DND-41 (cell line): ENCODE data around the gene ALPL.

Source experiments
- ATAC-seq: fragments of 200-7000 bp; cut with Tn5 transposase; 3 replicates; pipeline ENCODE4 v1.9.1; 2021; ENCODE audit warnings: low read depth; ENCODE audit not compliant: insufficient read depth
- DNase-seq: peaks from one replicate; pipeline ENCODE4 v3.0.0-alpha.2; 2020
- H2AFZ ChIP-seq: 2 replicates; pipeline ENCODE4 v1.6.0; 2012; ENCODE audit warnings: low read depth, low read length
- H3K27ac ChIP-seq: 2 replicates; pipeline ENCODE4 v1.5.1; 2012; ENCODE audit warnings: low read length, inconsistent platforms
- H3K27me3 ChIP-seq: fragments of 200-600 bp; sonication (generic); 2 replicates; pipeline ENCODE4 v1.6.0; 2012; ENCODE audit warnings: low read length, mild to moderate bottlenecking, inconsistent platforms; ENCODE audit not compliant: insufficient read depth, poor library complexity
- H3K36me3 ChIP-seq: 2 replicates; pipeline ENCODE4 v1.5.1; 2012; ENCODE audit warnings: low read length, inconsistent platforms; ENCODE audit not compliant: insufficient read depth
- H3K4me1 ChIP-seq: 2 replicates; pipeline ENCODE4 v1.5.1; 2012; ENCODE audit warnings: mild to moderate bottlenecking, low read length; ENCODE audit not compliant: insufficient read depth
- H3K4me2 ChIP-seq: 2 replicates; pipeline ENCODE4 v1.6.0; 2012; ENCODE audit warnings: mild to moderate bottlenecking, moderate library complexity, low read length, inconsistent platforms; ENCODE audit not compliant: insufficient read depth
- H3K4me3 ChIP-seq, 2 experiments: fragments of 200-600 bp in 1 of 2; shearing (Covaris generic) in 1 of 2; 2 replicates each; pipeline ENCODE4 v1.5.1; 2012 to 2016; ENCODE audit warnings: inconsistent platforms in 2 of 2, low read length in 2 of 2, mild to moderate bottlenecking in 2 of 2, low read depth in 1 of 2, moderate library complexity in 1 of 2
- H3K79me2 ChIP-seq: 2 replicates; pipeline ENCODE4 v1.6.0; 2012; ENCODE audit warnings: low read length, inconsistent platforms; ENCODE audit not compliant: insufficient read depth
- H3K9ac ChIP-seq: 2 replicates; pipeline ENCODE4 v1.6.0; 2012; ENCODE audit warnings: low read depth, mild to moderate bottlenecking, inconsistent platforms, low read length, moderate library complexity
- H3K9me3 ChIP-seq: 2 replicates; pipeline ENCODE4 v1.5.1; 2012; ENCODE audit warnings: low read length, moderate library complexity, mild to moderate bottlenecking, inconsistent platforms; ENCODE audit not compliant: insufficient read depth, severe bottlenecking
- H4K20me1 ChIP-seq: 2 replicates; pipeline ENCODE4 v1.6.0; 2012; ENCODE audit warnings: low read length; ENCODE audit not compliant: insufficient read depth
- EZH2 ChIP-seq: IDR thresholded peaks from 3 replicates; pipeline ENCODE4 v1.6.1; 2012; ENCODE audit warnings: borderline replicate concordance, low read depth, mild to moderate bottlenecking, moderate library complexity, low read length, inconsistent platforms; ENCODE audit not compliant: severe bottlenecking
- TF ChIP-seq, protein P1 (sequence below): IDR thresholded peaks from 2 replicates; pipeline ENCODE4 v1.5.1; 2012; ENCODE audit warnings: borderline replicate concordance, low read length, moderate library complexity, mild to moderate bottlenecking; ENCODE audit not compliant: poor library complexity, severe bottlenecking; ENCODE audit errors: extremely low read depth

ALPL gene

DNA sequence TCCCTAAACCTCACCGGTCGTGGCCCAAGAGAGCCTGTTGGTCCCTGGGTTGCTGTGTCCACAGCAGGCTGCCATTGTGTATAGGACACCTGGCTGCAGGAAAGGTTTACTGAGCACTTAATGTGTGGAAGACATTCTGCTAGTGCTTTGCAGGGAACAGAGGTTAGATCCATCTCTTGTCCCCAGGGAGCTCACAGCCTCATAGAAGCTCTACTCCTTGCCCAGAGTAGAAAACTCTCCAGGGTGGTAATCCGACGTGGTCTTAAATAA is 16.9 kb upstream of the ALPL start:
- H3K9ac ChIP-seq = no peak overlapping the region
- no peaks in the 10 kb centered on the region for H4K20me1 ChIP-seq
- ATAC-seq = no peak
- peaks cover 5% of the 10 kb centered on the region for H3K9me3 ChIP-seq
- peaks cover 3% of the 10 kb centered on the region; the same call in 1 of the 2 replicates for H3K4me1 ChIP-seq
- no peaks in the 10 kb centered on the region for H3K79me2 ChIP-seq
- no peak overlapping the region for H2AFZ ChIP-seq
- no peak for DNase-seq
- H3K4me3 ChIP-seq = no peak overlapping the region
- no peaks in the 10 kb centered on the region for H3K36me3 ChIP-seq
- H3K27me3 ChIP-seq = peaks cover 3% of the 10 kb centered on the region
- H3K4me2 ChIP-seq = no peak overlapping the region
- TF ChIP-seq, protein P1, sequence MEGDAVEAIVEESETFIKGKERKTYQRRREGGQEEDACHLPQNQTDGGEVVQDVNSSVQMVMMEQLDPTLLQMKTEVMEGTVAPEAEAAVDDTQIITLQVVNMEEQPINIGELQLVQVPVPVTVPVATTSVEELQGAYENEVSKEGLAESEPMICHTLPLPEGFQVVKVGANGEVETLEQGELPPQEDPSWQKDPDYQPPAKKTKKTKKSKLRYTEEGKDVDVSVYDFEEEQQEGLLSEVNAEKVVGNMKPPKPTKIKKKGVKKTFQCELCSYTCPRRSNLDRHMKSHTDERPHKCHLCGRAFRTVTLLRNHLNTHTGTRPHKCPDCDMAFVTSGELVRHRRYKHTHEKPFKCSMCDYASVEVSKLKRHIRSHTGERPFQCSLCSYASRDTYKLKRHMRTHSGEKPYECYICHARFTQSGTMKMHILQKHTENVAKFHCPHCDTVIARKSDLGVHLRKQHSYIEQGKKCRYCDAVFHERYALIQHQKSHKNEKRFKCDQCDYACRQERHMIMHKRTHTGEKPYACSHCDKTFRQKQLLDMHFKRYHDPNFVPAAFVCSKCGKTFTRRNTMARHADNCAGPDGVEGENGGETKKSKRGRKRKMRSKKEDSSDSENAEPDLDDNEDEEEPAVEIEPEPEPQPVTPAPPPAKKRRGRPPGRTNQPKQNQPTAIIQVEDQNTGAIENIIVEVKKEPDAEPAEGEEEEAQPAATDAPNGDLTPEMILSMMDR = no peak
- H3K27ac ChIP-seq = no peak overlapping the region

DNA sequence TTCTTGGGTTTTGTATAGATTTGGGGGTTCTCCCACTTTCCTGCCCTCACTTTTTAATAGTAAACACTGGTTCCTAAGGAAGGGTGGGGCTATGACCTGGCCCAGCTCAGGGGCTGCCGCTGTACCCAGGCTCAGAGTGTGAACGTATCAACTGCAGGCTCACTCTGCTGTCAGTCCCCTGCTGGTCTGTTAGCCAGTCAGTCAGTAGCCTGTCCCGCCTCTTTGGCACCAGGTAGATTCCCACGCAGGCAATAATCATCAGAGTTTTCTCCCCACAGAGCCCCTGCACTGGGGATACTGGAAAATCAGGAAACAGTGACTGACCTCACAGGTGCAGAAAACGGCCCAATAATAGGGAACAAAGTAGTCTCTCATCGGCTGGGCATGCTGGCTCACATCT is 15.0 kb upstream of the ALPL start:
- no peaks in the 10 kb centered on the region for H4K20me1 ChIP-seq
- ATAC-seq (no peak), DNase-seq (no peak)
- no peak overlapping the region for H3K4me2 ChIP-seq
- H3K79me2 ChIP-seq = no peaks in the 10 kb centered on the region
- peaks cover 7% of the 10 kb centered on the region for H3K9me3 ChIP-seq
- TF ChIP-seq, protein P1 = no peak
- TF ChIP-seq EZH2 = no peak
- H3K36me3 ChIP-seq = no peaks in the 10 kb centered on the region
- H3K9ac ChIP-seq = no peak overlapping the region
- H3K27ac ChIP-seq = no peak overlapping the region
- H2AFZ ChIP-seq = no peak overlapping the region
- H3K27me3 ChIP-seq = peaks cover 3% of the 10 kb centered on the region
- no peaks in the 10 kb centered on the region for H3K4me1 ChIP-seq
- no peak overlapping the region for H3K4me3 ChIP-seq

DNA sequence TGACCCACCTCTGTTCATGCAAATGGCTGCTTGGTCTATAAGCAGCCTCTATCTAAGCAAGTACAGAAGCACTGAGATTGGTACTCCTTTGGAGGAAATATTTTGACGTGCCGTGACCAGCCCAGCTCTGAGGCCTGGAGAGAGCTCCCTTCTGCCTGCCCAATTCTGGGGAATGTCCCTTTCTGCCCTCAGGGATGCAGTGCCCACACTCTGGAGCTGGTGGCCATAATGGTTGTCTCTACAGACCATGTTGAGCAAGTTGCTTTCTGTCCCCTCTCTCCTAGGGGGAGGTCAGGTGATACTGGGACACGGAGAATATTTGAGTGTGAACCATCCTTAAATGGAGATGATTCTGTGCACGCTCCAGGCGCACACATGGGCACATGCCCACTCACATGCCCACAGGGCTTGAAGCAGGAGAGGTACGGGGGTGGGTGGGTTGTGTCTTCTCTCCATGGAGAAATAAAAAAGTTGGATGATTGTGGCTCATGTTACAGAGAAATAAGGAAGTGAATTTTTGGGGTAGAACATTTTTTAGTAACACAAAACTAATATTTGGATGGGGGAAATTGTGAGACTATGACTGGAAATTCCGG is 13.9 kb upstream of the ALPL start:
- H4K20me1 ChIP-seq = no peaks in the 10 kb centered on the region
- H3K27ac ChIP-seq = no peak overlapping the region
- H3K4me3 ChIP-seq = no peak overlapping the region
- no peak overlapping the region for H3K9ac ChIP-seq
- no peaks in the 10 kb centered on the region for H3K4me1 ChIP-seq
- peaks cover 7% of the 10 kb centered on the region for H3K9me3 ChIP-seq
- H3K27me3 ChIP-seq = peaks cover 3% of the 10 kb centered on the region
- H2AFZ ChIP-seq = no peak overlapping the region
- H3K36me3 ChIP-seq = no peaks in the 10 kb centered on the region
- no peak for TF ChIP-seq EZH2
- TF ChIP-seq, protein P1 = no peak
- no peaks in the 10 kb centered on the region for H3K79me2 ChIP-seq
- no peak overlapping the region for H3K4me2 ChIP-seq
- no peak for ATAC-seq
- no peak for DNase-seq

DNA sequence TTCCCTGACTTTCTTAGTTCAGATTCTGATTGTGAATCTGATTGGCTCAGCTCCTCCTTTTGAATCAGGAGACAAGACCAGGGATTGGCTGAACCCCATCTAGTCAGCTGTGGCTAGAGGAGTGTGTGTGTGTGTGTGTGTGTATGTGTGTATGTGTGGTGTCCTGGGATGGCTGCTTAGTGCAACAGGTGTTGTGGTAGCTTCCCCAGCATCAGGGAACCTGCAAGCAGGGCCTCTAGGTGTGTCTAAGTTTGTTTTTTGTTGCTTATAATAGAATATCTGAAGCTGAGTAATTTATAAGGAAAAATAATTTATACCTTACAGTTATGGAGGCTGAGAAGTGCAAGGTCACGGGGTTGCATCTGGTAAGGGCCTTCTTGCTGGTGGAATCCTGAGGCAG is 13.2 kb upstream of the ALPL start:
- no peak for ATAC-seq
- Histone ChIP-seq H3K4me3 (no peak overlapping the region), H2AFZ (no peak overlapping the region), H3K9me3 (peaks cover 2% of the 10 kb centered on the region), H3K9ac (no peak overlapping the region), H3K27me3 (peaks cover 3% of the 10 kb centered on the region), H3K36me3 (no peaks in the 10 kb centered on the region), H3K4me1 (no peaks in the 10 kb centered on the region), H3K79me2 (no peaks in the 10 kb centered on the region), H4K20me1 (no peaks in the 10 kb centered on the region), H3K4me2 (no peak overlapping the region), H3K27ac (no peak overlapping the region)
- TF ChIP-seq EZH2 = no peak
- DNase-seq = no peak
